Lung (tissue), 12 donors: ENCODE results near the gene TOM1. TPM values are rescaled to one million over a fixed set of nuclear protein-coding genes. Genes with fewer than 3 reads are reported as not detected.

Experiments used
- ATAC-seq: fragments of 200-7000 bp; cut with Tn5 transposase; one replicate; pipeline ENCODE4 v1.9.1; 2020; ENCODE audit warnings: moderate number of reproducible peaks; ENCODE audit not compliant: insufficient read depth, low FRiP score
- DNase-seq, 3 donors: peaks; one replicate each; pipeline ENCODE4 v3.0.0-alpha.2; 2013 to 2017
- H3K27ac ChIP-seq, 2 donors: one replicate each; pipeline ENCODE4 v1.5.1; 2013; ENCODE audit warnings: mild to moderate bottlenecking in 2 of 2, moderate library complexity in 2 of 2, control low read depth in 1 of 2, inconsistent platforms in 1 of 2, low read depth in 1 of 2, low read length in 1 of 2
- H3K27me3 ChIP-seq, 3 donors: one replicate each; pipeline ENCODE4 v1.5.1; 2013; ENCODE audit warnings: low read length in 2 of 3; ENCODE audit not compliant: control insufficient read depth in 3 of 3, insufficient read depth in 3 of 3
- H3K36me3 ChIP-seq, 4 donors: one replicate each; pipeline ENCODE4 v1.5.1; 2013; ENCODE audit warnings: low read length in 4 of 4, mild to moderate bottlenecking in 1 of 4, moderate library complexity in 1 of 4; ENCODE audit not compliant: control insufficient read depth in 4 of 4, insufficient read depth in 4 of 4
- H3K4me1 ChIP-seq, 5 donors: one replicate each; pipeline ENCODE4 v1.5.1; 2013; ENCODE audit warnings: low read length in 5 of 5, mild to moderate bottlenecking in 2 of 5, moderate library complexity in 1 of 5; ENCODE audit not compliant: control insufficient read depth in 5 of 5, insufficient read depth in 5 of 5
- H3K4me3 ChIP-seq: one replicate; pipeline ENCODE4 v1.5.1; 2013; ENCODE audit warnings: mild to moderate bottlenecking, control low read depth, moderate library complexity
- H3K9ac ChIP-seq, 2 donors: one replicate each; pipeline ENCODE4 v1.5.1; 2013; ENCODE audit warnings: low read length in 2 of 2, control low read depth in 1 of 2; ENCODE audit not compliant: insufficient read depth in 1 of 2
- H3K9me3 ChIP-seq, 4 donors: one replicate each; pipeline ENCODE4 v1.5.1; 2013; ENCODE audit warnings: low read length in 3 of 4, mild to moderate bottlenecking in 1 of 4, moderate library complexity in 1 of 4; ENCODE audit not compliant: control insufficient read depth in 4 of 4, insufficient read depth in 3 of 4
- WGBS, 2 donors: extraction: QIAGEN DNeasy Blood & Tissue Kit; methylation state at CpG; one replicate each; pipeline ENCODE4 v1.1.7; 2013; 5-methylcytosine and 5-hydroxymethylcytosine counted together
- polyA plus RNA-seq, 2 donors: library from polyadenylated mRNA; stranded (reverse); fragments of 200-250 nt; gene quantifications; one replicate each; pipeline ENCODE4 v1.2.1, GENCODE V29; 2013
- total RNA-seq, 2 donors: library from RNA; depleted of rRNA in 1 of 2; stranded (reverse); fragments of >200 nt in 1 of 2; gene quantifications; one replicate each; pipeline ENCODE4 v1.2.1, GENCODE V29; 2014 to 2021
- TF ChIP-seq, protein P1 (sequence below): IDR thresholded peaks from 2 replicates; pipeline ENCODE4 v1.5.1; 2012; ENCODE audit warnings: mild to moderate bottlenecking; ENCODE audit errors: control extremely low read depth, extremely low read depth
- donor health status: control.
- donor health status: control.
- donor health status: Bipolar disorder and iron deficiency.
- donor health status: healthy.
- donor health status: DM: yes; HTN: yes; CAD: no.

Gene TOM1
- total and polyA plus RNA-seq, 4 donors = 53.4 to 131 (median 72.6) TPM

DNA sequence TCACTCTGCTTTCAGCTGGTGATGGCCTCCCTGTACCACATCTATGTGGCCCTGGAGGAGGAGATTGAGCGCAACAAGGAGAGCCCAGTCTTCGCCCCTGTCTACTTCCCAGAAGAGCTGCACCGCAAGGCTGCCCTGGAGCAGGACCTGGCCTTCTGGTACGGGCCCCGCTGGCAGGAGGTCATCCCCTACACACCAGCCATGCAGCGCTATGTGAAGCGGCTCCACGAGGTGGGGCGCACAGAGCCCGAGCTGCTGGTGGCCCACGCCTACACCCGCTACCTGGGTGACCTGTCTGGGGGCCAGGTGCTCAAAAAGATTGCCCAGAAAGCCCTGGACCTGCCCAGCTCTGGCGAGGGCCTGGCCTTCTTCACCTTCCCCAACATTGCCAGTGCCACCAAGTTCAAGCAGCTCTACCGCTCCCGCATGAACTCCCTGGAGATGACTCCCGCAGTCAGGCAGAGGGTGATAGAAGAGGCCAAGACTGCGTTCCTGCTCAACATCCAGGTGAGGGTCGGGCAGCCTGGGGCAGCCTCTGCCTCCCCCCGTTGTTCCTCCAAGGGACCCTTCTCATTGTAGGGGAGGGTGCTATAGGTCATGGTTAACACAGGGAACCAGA lies 87.1 kb downstream of the TOM1 start:
- H3K27me3 ChIP-seq = no peaks in the 10 kb centered on the region
- H3K4me1 ChIP-seq = peaks cover 0 to 3% (median 0%) of the 10 kb centered on the region in 5 donors
- no peak overlapping the region for H3K9ac ChIP-seq
- no peak overlapping the region for H3K27ac ChIP-seq
- H3K9me3 ChIP-seq = peaks cover 0 to 3% (median 0%) of the 10 kb centered on the region in 4 donors
- no peak overlapping the region for H3K4me3 ChIP-seq
- H3K36me3 ChIP-seq = peaks cover 0 to 29% (median 0%) of the 10 kb centered on the region in 4 donors
- DNase-seq (no peak), ATAC-seq (no peak)
- 96 to 97% methylated on average over 14 to 19 of the region's 19 CpGs for whole genome bisulfite sequencing, 2 donors
- TF ChIP-seq, protein P1, sequence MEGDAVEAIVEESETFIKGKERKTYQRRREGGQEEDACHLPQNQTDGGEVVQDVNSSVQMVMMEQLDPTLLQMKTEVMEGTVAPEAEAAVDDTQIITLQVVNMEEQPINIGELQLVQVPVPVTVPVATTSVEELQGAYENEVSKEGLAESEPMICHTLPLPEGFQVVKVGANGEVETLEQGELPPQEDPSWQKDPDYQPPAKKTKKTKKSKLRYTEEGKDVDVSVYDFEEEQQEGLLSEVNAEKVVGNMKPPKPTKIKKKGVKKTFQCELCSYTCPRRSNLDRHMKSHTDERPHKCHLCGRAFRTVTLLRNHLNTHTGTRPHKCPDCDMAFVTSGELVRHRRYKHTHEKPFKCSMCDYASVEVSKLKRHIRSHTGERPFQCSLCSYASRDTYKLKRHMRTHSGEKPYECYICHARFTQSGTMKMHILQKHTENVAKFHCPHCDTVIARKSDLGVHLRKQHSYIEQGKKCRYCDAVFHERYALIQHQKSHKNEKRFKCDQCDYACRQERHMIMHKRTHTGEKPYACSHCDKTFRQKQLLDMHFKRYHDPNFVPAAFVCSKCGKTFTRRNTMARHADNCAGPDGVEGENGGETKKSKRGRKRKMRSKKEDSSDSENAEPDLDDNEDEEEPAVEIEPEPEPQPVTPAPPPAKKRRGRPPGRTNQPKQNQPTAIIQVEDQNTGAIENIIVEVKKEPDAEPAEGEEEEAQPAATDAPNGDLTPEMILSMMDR = no peak

DNA sequence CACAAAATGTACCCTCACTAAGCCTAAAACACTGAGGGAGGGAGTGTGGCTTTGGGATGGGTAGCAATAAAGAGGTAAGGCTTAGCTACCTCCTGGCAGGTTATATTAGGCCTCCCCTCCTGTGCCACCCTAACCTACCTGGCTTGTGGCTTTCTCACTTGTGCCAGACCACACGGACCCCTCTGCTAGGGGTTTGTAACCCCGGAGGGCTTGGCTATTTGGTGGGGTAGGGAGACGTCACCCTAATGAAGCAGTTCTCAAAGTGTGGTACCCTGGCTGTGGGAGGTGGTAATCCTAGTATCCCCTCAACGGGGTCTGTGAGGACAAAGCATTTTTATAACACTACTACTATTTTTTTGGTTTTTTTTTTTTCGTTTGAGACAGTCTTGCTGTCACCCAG lies 91.2 kb downstream of the TOM1 start:
- peaks cover 0 to 37% (median 0%) of the 10 kb centered on the region in 4 donors for H3K36me3 ChIP-seq
- 83 to 96% methylated on average over 5 of the region's 5 CpGs for WGBS, 2 donors

GRCh38 chr22:35392357-35392756 lies 92.7 kb downstream of the TOM1 start:
- H3K27me3 ChIP-seq = no peaks in the 10 kb centered on the region
- peaks cover 0 to 25% (median 0%) of the 10 kb centered on the region in 4 donors for H3K36me3 ChIP-seq
- no peak overlapping the region for H3K27ac ChIP-seq
- TF ChIP-seq, protein P1 = no peak
- no peak for ATAC-seq
- peaks cover 0 to under 1% (median 0%) of the 10 kb centered on the region in 5 donors for H3K4me1 ChIP-seq
- no peak for DNase-seq
- no peaks in the 10 kb centered on the region for H3K9me3 ChIP-seq
- no peak overlapping the region for H3K9ac ChIP-seq
- no peak overlapping the region for H3K4me3 ChIP-seq
- WGBS, 2 donors = 84 to 92% methylated on average over 2 of the region's 2 CpGs

More for the DNA sequence above, 91.2 kb downstream of the TOM1 start:
- ATAC-seq = no peak
- H3K4me3 ChIP-seq = no peak overlapping the region
- H3K9me3 ChIP-seq = peaks cover 0 to 3% (median 0%) of the 10 kb centered on the region in 4 donors
- TF ChIP-seq, protein P1 = no peak
- no peak overlapping the region for H3K27ac ChIP-seq
- no peaks in the 10 kb centered on the region for H3K27me3 ChIP-seq
- no peaks in the 10 kb centered on the region for H3K4me1 ChIP-seq
- H3K9ac ChIP-seq = no peak overlapping the region
- no peak for DNase-seq
